Mucosa of descending colon (tissue), 3 donors: ENCODE results near the gene MAP2K6. TPM values are rescaled to one million over a fixed set of nuclear protein-coding genes. Genes with fewer than 3 reads are reported as not detected.

Source experiments
- ATAC-seq: fragments of 200-7000 bp; cut with Tn5 transposase; one replicate; pipeline ENCODE4 v1.9.1; 2020; ENCODE audit warnings: mild to moderate bottlenecking, moderate library complexity
- DNase-seq, 3 donors: peaks; one replicate each; pipeline ENCODE4 v3.0.0-alpha.2; 2020
- H3K36me3 ChIP-seq: fragments of 200-600 bp; one replicate; pipeline ENCODE4 v1.8.0; 2021; ENCODE audit warnings: low read depth, mild to moderate bottlenecking
- H3K4me1 ChIP-seq: fragments of 200-600 bp; one replicate; pipeline ENCODE4 v1.8.0; 2021; ENCODE audit warnings: low read depth, mild to moderate bottlenecking
- H3K4me3 ChIP-seq: fragments of 200-600 bp; one replicate; pipeline ENCODE4 v1.8.0; 2021; ENCODE audit warnings: mild to moderate bottlenecking
- H3K9me3 ChIP-seq: fragments of 200-600 bp; one replicate; pipeline ENCODE4 v1.8.0; 2021; ENCODE audit warnings: mild to moderate bottlenecking
- CTCF ChIP-seq: fragments of 200-600 bp; IDR thresholded peaks from one replicate; pipeline ENCODE4 v1.8.0; 2022; ENCODE audit warnings: antibody characterized with exemption, mild to moderate bottlenecking
- intact Hi-C, 2 donors: fragments of 100-400 bp; cut with DNase I in 1 of 2; cut with micrococcal nuclease in 1 of 2; formaldehyde crosslinking; loops; one replicate each; pipeline versions ENCODE4 v1.11.0 to v1.11.1; 2022; cut with DNase I, micrococcal nuclease
- total RNA-seq, 3 donors: library from RNA; stranded (reverse); fragmentation: NEBNext Ultra II Directional in 2 of 3; extraction: Animal tissue kit (Norgen Biotek cat#: 25700) in 2 of 3; gene quantifications; one replicate each; pipeline versions ENCODE4 v1.2.1 to v1.2.4, GENCODE V29; 2021 to 2023
- donor health status: DM: no; HTN: no; CAD: no; lungs with moderate emphysema.
- donor health status: DM: no; HTN: no; CAD: no.
- donor health status: DM: no; HTN: yes; CAD: no.

Gene MAP2K6
- total RNA-seq, 3 donors from 2014 or later: 62.9 to 146 (median 117) TPM

DNA sequence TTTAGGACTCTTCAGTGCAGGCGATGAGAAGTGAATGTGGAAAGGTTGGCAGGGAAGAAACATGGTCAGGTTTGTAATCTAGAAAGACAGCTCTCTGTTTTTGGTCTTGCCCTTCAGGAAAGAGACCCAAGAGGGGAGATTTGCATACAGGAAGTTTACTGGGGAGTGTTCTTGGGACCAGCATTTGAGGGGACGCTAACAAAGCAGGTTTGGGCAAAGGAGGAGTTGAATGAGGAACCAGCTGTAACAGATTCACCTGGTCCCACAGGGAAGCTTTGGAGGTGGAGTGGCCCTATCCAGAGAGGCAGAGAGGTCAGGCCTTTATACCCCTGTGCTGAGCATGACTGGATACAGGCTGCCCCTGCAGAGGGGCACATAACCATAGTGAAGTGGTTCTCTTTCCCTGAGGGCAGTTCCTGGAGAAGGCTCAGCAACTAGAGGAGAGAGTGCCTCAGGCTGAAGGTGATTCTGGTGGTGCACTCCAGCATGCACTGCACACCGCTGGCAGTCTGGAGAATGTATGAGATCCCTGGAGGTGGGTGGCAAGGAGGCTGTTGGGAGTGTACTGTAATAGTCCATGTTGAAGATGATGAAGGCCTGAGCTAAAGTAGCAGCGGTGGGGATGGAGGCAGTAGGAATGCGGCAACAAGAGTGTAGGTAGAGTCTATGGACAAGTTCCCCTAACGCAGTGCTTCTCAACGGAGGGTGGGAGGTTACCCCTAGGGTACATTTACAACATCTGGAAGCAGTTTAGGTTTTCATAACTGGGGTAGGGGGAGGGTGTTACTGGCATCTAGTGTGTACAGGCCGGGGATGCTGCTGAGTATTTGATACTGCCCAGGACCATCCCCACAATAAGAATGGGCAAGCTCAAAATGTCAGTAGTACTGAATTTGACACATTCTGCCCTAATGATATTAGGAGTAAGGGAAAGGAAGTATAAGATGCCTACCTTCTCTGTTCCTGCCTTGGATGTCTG lies 37.2 kb downstream of the MAP2K6 start:
- intact Hi-C loops: no loop called here
- DNase-seq: no peak
- ATAC-seq: no peak
- Histone ChIP-seq H3K36me3 (no peaks in the 10 kb centered on the region), H3K9me3 (no peaks in the 10 kb centered on the region), H3K4me3 (no peak overlapping the region), H3K4me1 (peaks cover 21% of the 10 kb centered on the region)
- no peak for TF ChIP-seq CTCF

DNA sequence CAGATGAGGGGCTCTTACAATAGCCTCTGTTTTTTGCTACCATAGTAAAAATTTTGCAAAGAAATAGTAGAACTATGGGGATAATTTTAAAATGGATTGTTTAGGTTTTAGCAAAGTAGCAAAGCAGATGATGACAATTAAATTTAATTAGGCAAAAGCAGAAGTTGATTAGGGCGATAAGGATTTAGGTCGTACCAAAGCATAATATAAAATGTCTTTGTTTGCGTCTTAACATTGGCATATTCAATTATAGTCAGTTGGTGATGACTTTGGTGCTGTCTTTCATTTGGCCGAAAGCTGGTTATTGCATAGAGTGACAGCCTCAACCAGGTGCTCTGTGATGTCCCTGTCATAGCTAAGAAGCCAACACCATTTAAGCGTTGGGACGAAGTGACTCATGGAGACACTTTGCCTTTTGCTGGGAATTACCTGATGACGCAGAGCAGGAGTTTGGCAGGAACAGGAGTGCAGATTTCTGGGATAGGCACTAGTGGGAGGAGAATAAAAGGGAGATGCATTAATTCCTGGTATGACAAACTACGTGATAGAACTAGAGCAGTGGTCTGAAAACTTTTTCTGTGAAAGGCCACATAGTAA lies 38.3 kb downstream of the MAP2K6 start:
- DNase-seq: no peak

DNA sequence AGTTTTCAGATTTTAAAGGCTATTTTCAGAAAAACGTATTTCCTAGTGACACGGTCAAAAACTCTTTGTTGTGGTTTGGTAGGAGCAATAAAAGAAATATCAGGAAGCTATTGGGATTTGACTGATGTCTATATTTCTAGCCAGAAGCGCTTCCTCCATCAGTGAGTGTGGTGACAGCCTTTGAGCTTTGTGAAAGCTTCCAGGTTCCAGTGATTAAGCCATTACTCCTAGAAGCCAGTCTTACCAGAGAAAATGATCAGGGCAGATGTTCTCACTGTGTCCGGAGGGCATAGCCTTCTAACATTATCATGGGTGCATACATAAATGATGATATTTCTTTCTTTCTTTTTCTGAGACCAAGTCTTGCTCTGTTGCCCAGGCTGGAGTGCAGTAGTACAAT lies 39.6 kb downstream of the MAP2K6 start:
- intact Hi-C loops: no loop called here
- TF ChIP-seq CTCF: no peak
- ATAC-seq (peak; percentile 57), DNase-seq (no peak)
- Histone ChIP-seq H3K4me3 (no peak overlapping the region), H3K4me1 (peaks cover 4% of the 10 kb centered on the region), H3K9me3 (no peaks in the 10 kb centered on the region), H3K36me3 (no peaks in the 10 kb centered on the region)

More for the DNA sequence above, 38.3 kb downstream of the MAP2K6 start:
- no peak for TF ChIP-seq CTCF
- Histone ChIP-seq H3K36me3 (no peaks in the 10 kb centered on the region), H3K4me1 (peaks cover 17% of the 10 kb centered on the region), H3K4me3 (no peak overlapping the region), H3K9me3 (no peaks in the 10 kb centered on the region)
- peak; percentile 74 for ATAC-seq
- intact Hi-C loops: no loop called here

- Histone ChIP-seq H3K36me3 (no peaks in the 10 kb centered on the region), H3K4me1 (peaks cover 3% of the 10 kb centered on the region), H3K9me3 (no peaks in the 10 kb centered on the region), H3K4me3 (no peak overlapping the region)
- intact Hi-C loops: no loop called here
- DNase-seq: no peak
- TF ChIP-seq CTCF: no peak
- no peak for ATAC-seq
Observed at GRCh38 chr17:69455040-69455439, 40.5 kb downstream of the MAP2K6 start.

DNA sequence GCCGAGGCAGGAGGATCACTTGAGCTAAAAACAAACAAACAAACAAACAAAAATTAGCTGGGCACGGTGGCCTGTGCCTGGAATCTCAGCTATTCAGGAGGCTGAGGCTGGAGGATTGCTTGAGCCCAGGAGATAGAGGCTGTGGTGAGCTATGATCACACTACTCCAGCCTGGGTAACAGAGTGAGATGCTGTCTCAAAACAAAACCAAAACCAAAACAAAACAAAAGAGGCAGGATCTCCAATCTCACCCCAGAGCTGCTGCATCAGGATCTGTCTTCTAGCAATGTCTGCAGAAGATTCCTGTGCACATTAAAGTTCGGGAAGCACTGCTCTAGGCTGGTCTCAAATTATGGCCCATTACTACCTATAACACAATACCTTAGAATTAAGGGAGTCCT lies 43.1 kb downstream of the MAP2K6 start:
- no peak for TF ChIP-seq CTCF
- no peak for ATAC-seq

More for the DNA sequence above, 43.1 kb downstream of the MAP2K6 start:
- intact Hi-C loops: no loop called here
- H3K36me3 ChIP-seq: no peaks in the 10 kb centered on the region
- no peak for DNase-seq
- H3K4me1 ChIP-seq: no peaks in the 10 kb centered on the region
- no peak overlapping the region for H3K4me3 ChIP-seq
- H3K9me3 ChIP-seq: no peaks in the 10 kb centered on the region
